K562 (cell line): ENCODE results near the gene ANAPC2. TPM values are rescaled to one million over a fixed set of nuclear protein-coding genes. Genes with fewer than 3 reads are reported as not detected.

ENCODE experiments used
- EP400 ChIP-seq: fragments of 450-650 bp; IDR thresholded peaks from 2 replicates; pipeline ENCODE4 v1.6.1; 2017; ENCODE audit warnings: antibody characterized with exemption, mild to moderate bottlenecking, moderate library complexity
- MBD2 ChIP-seq: sonication (generic); IDR thresholded peaks from 2 replicates; pipeline ENCODE4 v1.6.1; 2016; ENCODE audit warnings: low read depth, borderline replicate concordance
- POLR2G ChIP-seq: fragments of 200-400 bp; formaldehyde crosslinking; IDR thresholded peaks from 2 replicates; pipeline ENCODE4 v1.6.1; 2017; ENCODE audit warnings: low read depth, mild to moderate bottlenecking, antibody characterized with exemption, low read length, moderate library complexity
- RFX5 ChIP-seq: IDR thresholded peaks from 2 replicates; pipeline ENCODE4 v1.6.1; 2011; ENCODE audit warnings: low read depth, mild to moderate bottlenecking, improper control_type of control experiment, low read length
- RNF2 ChIP-seq: sonication (generic); IDR thresholded peaks from 2 replicates; pipeline ENCODE4 v1.6.1; 2016
- SIN3A ChIP-seq, 2 experiments: fragments of 150-350 bp in 1 of 2; IDR thresholded peaks; 2 replicates each; pipeline ENCODE4 v1.6.1; 2011 to 2016; ENCODE audit warnings: borderline replicate concordance in 2 of 2, low read depth in 2 of 2, low read length in 2 of 2, mild to moderate bottlenecking in 2 of 2, moderate library complexity in 2 of 2; ENCODE audit not compliant: control insufficient read depth in 1 of 2
- SIX5 ChIP-seq, 2 experiments: IDR thresholded peaks; 2 replicates each; pipeline ENCODE4 v1.6.1; 2011; ENCODE audit warnings: low read length in 2 of 2, borderline replicate concordance in 1 of 2, low read depth in 1 of 2, mild to moderate bottlenecking in 1 of 2, moderate library complexity in 1 of 2; ENCODE audit not compliant: insufficient read depth in 1 of 2
- SOX6 ChIP-seq: fragments of 450-650 bp; IDR thresholded peaks from 2 replicates; pipeline ENCODE4 v1.6.1; 2014; ENCODE audit warnings: mild to moderate bottlenecking
- ZBTB40 ChIP-seq, 2 experiments: fragments of 450-650 bp in 1 of 2; sonication (generic) in 1 of 2; formaldehyde crosslinking in 1 of 2; IDR thresholded peaks; 2 replicates each; pipeline versions ENCODE4 v1.7.1 to v1.9.0; 2016 to 2022; ENCODE audit warnings: inconsistent platforms in 1 of 2, mild to moderate bottlenecking in 1 of 2, missing genetic modification reagents in 1 of 2
- ZBTB49 ChIP-seq: sonication (generic); formaldehyde crosslinking; IDR thresholded peaks from 2 replicates; pipeline ENCODE4 v1.8.0; 2022; ENCODE audit warnings: missing genetic modification reagents, mild to moderate bottlenecking, borderline replicate concordance
- ZNF253 ChIP-seq: fragments of 250-450 bp; sonication (Bioruptor Pico); conservative IDR thresholded peaks from 2 replicates; pipeline ENCODE4 v1.6.1; 2021; ENCODE audit warnings: mild to moderate bottlenecking
- ZNF511 ChIP-seq: sonication (generic); formaldehyde crosslinking; IDR thresholded peaks from 2 replicates; pipeline ENCODE4 v1.8.0; 2022; ENCODE audit warnings: mild to moderate bottlenecking, missing genetic modification reagents
- ZNF551 ChIP-seq: fragments of 250-450 bp; sonication (Bioruptor Pico); IDR thresholded peaks from 2 replicates; pipeline ENCODE4 v1.5.0; 2021; ENCODE audit warnings: mild to moderate bottlenecking, moderate library complexity
- polyA plus RNA-seq, 8 experiments: library from polyadenylated mRNA; depleted of rRNA in 4 of 8; stranded (reverse) in 5 of 8; unstranded in 3 of 8; fragments of >200 nt; fragmentation: Nextera tagmentation in 2 of 8; fragmentation: Illumina TruSeq in 1 of 8; extraction: Ambion mirVana in 2 of 8; extraction: Trizol in 1 of 8; gene quantifications; 2 replicates each; pipeline versions ENCODE4 v1.2.1 to v1.2.3, GENCODE V29; 2011 to 2014; ENCODE audit warnings: inconsistent platforms in 1 of 8, missing spikeins in 1 of 8
- total RNA-seq, 7 experiments: library from RNA; depleted of rRNA in 6 of 7; stranded (reverse); fragments of >200 nt in 6 of 7; fragmentation: Illumina TruSeq in 2 of 7; extraction: Trizol in 2 of 7; gene quantifications; 2 replicates each; pipeline versions ENCODE4 v1.2.1 to v1.2.3, GENCODE V29; 2011 to 2021; ENCODE audit warnings: low replicate concordance in 1 of 7

Gene ANAPC2
- total and polyA plus RNA-seq, 9 of the 15 experiments (the other 6 are each of a cell fraction or from before 2014, with no cell fraction given) = 0.11 to 56.5 (median 17.1) TPM; not detected in 1

- TF ChIP-seq ZBTB40 (IDR thresholded peaks at IDR 0.05) = peak; percentile 97
- TF ChIP-seq ZBTB40 (CRISPR knock-in tag; IDR thresholded peaks at IDR 0.05) = no peak
- peak; percentile 42; the same call in 1 of the 2 replicates for TF ChIP-seq ZNF511
- peak; percentile 31 to 40; a peak in 2 of 4 replicates for TF ChIP-seq SIX5 (IDR thresholded peaks at IDR 0.05; ENCODE audit: borderline replicate concordance in 1 of 2, insufficient read depth in 1 of 2, low read depth in 1 of 2, low read length in 2 of 2)
- TF ChIP-seq MBD2 = peak; percentile 75
- TF ChIP-seq POLR2G = peak; percentile 95
- no peak for TF ChIP-seq RFX5
- 0 out of 2 replicates have a peak, but pooled peaks have one; percentile 22 for TF ChIP-seq RNF2
- TF ChIP-seq ZBTB49 (CRISPR knock-in tag) = peak; percentile 34; the same call in 1 of the 2 replicates
- TF ChIP-seq SOX6 = peak; percentile 52; the same call in 1 of the 2 replicates
- TF ChIP-seq SIN3A (IDR thresholded peaks at IDR 0.05; ENCODE audit: borderline replicate concordance in 2 of 2, control insufficient read depth in 1 of 2, low read depth in 2 of 2, low read length in 2 of 2) = peak; percentile 94 to 95
- TF ChIP-seq ZNF551 (CRISPR knock-in tag) = no peak
- TF ChIP-seq ZNF253 (CRISPR knock-in tag) = no peak
- TF ChIP-seq EP400 = peak; percentile 89
Observed at GRCh38 chr9:137205126-137206069, 17.0 kb upstream of the ANAPC2 start, which contains the start of the genes NDOR1 and TMEM203 (continued).
